Activated naive CD4-positive, alpha-beta T cell treated with anti-CD3 and anti-CD28 coated beads, Interleukin-2, amount 50 U/mL, for 16 hours (primary cell): ENCODE data around the gene RHBDL2.
A peak's percentile ranks its signal among the peaks of the same experiment; 100 is the strongest.
"Not testable (repeated sequence)": the region's sequence is repeated elsewhere in the genome, so short reads cannot be mapped to it uniquely, and the experiment has no call there.

Experiments
- DNase-seq: peaks from one replicate; pipeline ENCODE4 v3.0.0-alpha.2; 2020

Gene RHBDL2, protein sequence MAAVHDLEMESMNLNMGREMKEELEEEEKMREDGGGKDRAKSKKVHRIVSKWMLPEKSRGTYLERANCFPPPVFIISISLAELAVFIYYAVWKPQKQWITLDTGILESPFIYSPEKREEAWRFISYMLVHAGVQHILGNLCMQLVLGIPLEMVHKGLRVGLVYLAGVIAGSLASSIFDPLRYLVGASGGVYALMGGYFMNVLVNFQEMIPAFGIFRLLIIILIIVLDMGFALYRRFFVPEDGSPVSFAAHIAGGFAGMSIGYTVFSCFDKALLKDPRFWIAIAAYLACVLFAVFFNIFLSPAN

DNA sequence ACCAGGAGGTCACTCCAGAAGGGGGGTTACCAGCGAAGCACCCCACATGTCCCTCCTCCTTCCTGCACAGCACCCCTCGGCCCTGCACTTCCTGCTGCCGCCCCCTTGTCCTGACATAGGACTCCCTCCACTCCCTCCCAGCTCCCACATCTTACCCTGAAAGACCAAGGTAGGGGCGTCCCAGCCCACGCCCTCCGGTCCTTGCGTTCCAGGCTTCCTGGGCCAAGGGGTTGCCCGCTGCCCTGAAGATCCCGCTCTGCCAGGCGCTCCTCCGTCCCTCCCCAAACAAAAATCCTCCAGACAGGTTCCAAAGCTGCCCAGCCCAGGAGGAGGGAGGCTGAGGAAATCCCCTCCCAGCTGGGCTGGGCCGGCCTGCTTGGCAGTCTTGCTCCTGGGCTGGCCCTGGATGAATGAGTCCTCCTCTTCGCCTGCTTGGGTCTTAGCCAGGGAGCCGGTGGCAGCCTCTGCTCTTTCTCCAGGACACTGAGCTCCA, at the start of gene RHBDL2:
Gene RHBDL2 (minus strand): TSS at position 304 of the 493 bp plus-strand sequence. CDS start 22,618 bp downstream, outside the sequence.
- DNase-seq = no peak

DNA sequence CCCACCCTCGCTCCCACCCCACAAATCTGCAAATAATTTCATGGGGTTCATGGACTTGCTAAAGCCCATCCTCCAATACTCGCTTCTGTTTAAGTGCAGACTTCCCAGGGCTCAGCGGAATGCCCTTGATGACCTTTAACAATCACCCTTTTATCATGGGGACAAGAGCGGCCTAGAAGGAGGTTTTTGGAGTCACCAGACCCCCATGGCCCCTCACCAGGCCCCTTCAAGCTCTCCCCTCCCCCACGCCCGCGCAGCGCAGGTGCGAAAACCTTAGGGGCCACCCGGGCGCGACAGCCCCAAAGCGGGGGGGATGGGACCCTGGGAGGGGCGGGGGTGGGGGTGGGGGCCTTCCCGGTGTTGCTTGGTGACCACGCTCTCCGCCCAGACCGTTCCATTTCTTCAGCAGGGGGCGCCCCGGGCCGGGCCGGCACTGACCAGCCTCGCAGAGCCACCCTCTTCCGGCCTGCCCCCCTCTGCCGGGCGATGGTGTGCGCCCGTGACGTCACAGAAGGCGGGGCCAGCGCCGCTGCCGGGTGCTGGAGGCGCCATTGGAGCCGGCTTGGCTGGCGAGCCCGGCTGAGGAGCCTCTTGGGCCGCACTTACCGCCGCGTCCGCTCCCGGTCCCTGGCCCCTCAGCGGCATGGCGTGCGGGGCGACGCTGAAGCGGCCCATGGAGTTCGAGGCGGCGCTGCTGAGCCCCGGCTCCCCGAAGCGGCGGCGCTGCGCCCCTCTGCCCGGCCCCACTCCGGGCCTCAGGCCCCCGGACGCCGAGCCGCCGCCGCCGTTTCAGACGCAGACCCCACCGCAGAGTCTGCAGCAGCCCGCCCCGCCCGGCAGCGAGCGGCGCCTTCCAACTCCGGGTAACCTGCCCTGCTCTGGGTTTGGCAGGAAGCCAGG, 49.4 kb upstream of the RHBDL2 start, which contains the start of gene AKIRIN1:
Gene AKIRIN1 (plus strand): TSS at position 539 of the 900 bp plus-strand sequence. CDS start 105 bp downstream, at position 644.
- peak; percentile 94 for DNase-seq

DNA sequence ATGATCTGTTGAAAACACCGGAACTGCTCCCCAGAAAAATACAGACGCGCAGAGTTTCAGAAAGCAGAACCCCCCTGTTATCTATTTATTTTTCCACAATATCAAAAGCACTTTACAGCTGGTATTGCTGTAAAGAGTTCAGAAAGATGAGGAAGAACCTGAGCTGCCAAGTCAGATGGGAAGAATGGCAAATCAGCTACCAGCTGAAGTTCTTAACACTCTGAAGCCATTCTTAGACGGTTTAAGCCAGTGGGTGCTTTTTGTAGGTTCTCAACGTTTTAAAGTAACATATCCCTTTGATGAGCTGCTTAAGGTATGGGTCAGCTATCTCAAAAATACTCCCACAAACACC, 48.7 kb upstream of the RHBDL2 start:
- DNase-seq = no peak

DNA sequence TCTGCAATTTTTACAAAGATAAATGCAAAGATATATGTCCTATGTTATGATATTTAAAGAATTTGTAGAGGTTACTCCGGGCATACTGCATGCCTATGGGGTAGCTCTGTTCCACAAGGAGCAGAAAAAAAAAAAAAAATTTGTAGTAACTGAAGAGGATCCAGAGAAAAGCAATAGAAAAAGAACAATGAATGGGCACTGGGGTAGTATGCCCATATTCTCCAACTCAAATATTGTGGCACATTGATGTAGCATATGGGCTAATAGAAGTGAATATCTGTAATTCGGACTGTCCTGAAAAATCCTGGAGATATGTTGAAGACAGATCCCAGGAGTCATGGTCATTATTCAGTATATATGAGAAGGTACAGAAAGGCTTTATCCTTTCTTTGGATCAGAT, 48.3 kb upstream of the RHBDL2 start:
- DNase-seq = no peak

DNA sequence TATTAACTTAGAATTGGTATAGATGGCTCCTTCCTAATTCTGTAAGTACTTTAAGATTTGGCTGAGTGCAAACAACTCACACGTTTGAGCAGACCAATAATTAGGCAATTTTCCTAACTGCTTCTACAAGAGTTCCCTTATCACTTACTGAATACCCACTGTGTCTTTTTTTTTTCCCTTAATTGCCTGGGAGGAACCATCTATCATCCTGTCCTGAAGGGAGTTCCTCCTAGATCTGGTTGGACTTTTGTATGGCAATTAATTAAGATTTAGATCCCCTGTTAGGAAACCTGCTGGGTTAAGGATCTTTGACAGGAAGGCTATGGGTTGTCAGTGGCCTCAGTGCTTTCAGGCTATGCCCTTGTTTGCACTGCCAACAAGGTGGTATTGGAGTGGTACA, 37.8 kb upstream of the RHBDL2 start:
- not testable (repeated sequence) for DNase-seq

DNA sequence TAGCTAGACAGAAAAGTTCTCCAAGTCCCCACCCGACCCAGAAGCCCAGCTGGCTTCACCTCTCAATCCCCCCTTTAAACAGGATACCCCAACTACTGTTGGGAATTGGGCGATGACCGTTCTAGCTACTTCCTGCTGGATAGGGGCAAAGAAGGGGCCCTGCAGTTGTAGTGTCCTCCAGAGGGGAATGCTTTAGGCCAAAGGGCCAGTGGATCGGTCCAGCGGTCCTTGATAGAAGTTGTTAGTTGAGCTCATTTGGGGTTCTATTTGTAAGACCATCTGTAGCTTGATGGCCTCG, 36.6 kb upstream of the RHBDL2 start:
- DNase-seq = peak; percentile 22

DNA sequence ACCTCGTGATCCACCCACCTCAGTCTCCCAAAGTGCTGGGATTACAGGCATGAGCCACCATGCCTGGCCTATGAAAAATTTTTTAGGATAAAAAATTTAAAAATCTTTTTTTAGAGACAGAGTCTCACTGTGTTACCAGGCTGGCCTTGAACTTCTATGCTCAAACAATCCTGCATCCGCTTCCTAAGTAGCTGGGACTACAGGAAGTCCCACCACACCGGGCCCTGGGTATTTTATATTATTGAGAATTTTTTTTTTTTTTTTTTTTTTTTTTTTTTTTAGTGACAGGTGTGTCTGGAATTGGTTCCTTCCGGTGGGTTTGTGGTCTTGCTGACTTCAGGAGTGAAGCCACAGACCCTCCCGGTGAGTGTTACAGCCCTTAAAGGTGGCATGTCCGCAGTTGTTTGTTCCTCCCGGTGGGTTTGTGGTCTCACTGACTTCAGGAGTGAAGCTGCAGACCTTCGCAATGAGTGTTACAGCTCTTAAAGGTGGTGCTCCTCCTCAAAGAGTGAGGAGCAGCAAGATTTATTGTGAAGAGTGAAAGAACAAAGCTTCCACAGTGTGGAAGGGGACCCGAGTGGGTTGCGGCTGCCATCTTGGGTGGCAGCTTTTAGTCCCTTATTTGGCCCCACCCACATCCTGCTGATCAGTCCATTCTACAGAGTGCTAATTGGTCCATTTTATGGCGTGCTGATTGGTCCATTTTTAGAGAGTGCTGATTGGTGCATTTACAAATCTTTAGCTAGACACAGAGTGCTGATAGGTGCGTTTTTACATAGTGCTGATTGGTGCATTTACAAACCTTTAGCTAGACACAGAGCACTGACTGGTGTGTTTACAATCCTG, 36.0 kb upstream of the RHBDL2 start:
- peak; percentile 35 for DNase-seq

DNA sequence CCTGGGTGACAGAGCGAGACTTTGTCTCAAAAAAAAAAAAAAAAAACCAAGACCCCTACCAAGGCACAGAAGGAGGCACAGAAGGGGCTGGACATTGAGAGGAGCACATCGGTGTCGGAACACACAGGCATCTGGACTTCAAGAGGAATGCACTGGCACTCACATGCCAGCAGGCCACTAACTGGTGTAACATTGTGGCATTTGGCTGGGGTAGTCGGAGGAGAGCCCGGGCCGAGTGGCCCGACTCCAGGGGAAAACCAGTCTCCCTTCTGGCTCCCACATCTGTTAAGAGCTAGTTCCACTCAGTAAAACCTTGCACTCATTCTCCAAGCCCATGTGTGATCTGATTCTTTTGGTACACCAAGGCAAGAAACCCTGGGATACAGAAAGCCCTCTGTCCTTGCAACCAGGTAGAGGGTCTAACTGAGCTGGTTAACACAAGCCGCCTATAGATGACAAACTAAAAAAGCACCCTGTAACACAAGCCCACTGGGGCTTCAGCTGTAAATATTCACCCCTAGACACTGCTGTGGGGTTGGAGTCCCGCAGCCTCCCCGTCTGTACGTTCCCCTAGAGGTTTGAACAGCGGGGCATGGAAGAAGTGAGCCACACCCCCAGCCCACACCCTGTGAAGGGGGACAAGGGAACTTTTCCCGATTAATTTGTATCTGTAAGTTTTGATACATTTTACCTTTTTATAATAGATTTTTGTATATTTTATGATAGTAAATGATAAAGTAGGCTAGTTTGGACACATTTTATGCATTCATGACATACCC, 32.2 kb upstream of the RHBDL2 start:
- DNase-seq = no peak

DNA sequence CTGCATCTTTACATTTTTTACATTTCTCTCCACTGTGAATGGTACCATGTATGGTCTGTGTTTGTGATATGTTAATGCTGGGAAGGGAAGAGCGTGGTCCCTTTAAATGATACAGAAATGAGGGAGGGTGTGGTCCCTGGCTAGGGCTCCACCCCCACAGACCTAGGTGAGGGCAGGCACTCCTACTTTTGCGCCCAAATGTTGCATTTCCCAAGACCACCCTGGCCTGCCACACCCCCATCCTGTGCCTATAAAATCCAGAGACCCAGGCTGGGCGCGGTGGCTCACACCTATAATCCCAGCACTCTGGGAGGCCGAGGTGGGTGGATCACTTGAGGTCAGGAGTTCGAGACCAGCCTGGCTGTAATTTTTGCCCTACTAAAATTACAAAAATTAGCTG, 31.5 kb upstream of the RHBDL2 start:
- not testable (repeated sequence) for DNase-seq

DNA sequence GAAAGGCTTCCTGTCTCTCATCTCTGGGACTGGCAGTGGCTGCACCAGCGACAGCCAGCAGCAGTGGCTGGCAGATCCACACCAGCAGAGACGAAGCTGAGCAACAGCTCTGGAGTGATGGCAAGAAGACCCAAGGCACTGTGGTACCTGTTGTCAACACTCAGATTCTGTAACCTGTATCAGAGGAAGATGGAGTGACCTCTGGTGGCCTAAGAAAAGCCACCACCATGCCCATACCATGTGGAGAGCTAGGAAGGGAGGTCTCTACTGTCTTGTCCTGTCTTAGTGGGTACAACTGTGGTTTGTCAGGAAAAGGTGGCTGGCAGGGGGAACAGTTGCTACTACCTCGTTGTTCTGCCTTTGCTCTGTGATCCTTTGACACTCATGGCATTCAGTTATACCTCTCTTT, 22.5 kb upstream of the RHBDL2 start:
- DNase-seq = no peak

DNA sequence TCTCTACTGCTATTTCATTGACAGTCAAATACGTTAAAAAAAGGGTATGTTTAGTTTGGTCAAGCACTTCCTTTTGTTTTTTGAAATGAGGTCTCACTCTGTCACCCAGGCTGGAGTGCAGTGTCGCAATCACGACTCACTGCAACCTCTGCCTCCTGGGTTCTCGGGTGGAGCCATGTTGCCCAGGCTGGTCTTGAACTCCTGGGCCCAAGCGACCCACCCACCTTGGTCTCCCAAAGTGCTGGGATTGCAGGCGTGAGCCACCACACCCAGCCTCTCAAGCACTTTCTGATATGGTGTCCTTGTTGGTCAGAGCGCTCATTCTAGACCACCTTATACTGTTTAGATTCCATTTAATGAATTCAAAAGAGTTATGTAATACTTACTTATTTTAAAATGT, 20.9 kb upstream of the RHBDL2 start:
- no peak for DNase-seq

DNA sequence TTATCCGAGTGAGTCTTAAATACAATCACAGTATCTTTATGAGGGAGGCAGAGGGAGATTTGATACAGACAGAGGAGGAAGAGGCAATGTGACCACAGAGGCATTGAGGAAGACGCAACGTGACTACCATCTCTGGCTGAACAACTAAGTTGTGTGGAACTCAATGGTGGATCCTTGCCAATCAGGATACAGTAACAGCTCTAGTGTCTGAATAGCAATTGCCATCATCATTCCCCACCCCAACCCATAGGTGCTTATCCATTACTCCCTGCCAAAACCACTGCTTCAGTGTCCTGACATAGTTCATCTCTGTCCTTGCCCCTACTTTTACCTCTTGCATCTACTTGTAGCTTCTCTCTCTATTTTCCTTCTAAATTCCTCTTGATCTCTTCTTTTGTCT, 20.5 kb upstream of the RHBDL2 start:
- DNase-seq = no peak

DNA sequence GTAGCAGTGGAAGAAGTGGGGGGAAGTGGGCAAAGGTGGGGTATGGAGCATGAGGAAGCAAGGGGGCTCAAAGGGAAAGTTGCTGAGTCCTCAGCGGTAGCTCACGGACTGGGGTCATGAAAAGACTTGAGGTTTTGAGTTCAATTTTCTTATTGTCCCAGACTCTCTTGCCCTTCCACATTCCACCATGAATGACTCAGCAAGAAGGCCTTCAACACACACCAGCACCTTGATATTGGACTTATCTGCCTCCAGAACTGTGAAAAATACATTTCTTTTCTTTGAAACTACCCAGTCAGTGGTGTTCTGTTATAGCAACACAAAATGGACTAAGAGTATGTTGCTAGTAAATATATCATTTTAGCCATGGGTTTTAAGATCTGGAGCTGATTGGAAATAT, 17.3 kb upstream of the RHBDL2 start:
- no peak for DNase-seq

DNA sequence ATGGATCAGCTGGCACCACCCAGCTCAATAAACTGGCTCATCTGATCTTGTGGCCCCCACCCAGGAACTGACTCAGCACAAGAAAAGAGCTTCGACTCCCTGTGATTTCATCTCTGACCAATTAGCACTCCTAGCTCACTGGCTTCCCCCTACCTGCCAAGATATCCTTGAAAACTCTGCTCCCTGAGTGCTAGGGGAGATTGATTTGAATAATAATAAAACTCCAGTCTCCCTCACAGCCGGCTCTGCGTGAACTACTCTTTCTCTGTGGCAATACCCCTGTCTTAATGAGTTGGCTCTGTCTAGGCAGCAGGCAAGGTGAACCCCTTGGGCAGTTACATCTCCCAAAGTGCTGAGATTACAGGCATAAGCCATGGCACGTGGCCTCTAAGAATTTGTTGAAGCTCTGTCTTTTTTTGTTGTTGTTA, 11.8 kb upstream of the RHBDL2 start:
- no peak for DNase-seq

DNA sequence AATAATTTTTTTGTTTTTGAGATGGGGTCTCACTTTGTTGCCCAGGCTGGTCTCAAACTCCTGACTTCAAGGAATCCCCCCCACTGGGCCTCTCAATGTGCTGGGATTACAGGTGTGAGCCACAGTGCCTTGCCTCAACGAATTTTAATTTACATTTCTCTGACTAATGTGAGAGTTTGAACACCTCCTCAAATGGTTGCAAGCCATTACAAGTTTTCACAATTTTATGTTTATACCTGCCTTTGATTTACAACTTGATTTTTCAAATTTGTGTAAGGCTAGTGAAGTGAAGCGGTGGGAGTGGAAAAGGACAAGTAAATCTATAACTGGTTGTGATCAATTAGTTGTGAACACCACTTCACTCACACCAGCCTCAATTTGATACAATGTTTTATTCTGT, 8.9 kb upstream of the RHBDL2 start:
- DNase-seq = no peak

DNA sequence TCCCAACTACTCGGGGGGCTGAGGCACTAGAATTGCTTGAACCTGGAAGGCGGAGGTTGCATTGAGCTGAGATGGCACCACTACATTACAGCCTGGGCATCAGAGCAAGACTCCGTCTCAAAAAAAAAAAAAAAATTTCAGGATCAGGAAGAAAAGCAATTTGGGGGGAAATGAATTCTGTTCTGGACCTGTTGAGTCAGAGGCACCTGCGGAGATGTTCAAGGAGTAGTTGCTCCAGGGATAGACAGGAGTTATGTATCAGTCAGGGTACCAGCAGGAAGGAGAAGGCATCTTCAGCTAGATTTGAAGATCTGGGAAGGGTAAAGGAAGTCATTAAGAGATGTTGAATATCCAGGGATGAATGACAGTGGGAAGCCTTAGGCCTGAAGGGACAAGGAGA, 2.9 kb upstream of the RHBDL2 start:
- no peak for DNase-seq

DNA sequence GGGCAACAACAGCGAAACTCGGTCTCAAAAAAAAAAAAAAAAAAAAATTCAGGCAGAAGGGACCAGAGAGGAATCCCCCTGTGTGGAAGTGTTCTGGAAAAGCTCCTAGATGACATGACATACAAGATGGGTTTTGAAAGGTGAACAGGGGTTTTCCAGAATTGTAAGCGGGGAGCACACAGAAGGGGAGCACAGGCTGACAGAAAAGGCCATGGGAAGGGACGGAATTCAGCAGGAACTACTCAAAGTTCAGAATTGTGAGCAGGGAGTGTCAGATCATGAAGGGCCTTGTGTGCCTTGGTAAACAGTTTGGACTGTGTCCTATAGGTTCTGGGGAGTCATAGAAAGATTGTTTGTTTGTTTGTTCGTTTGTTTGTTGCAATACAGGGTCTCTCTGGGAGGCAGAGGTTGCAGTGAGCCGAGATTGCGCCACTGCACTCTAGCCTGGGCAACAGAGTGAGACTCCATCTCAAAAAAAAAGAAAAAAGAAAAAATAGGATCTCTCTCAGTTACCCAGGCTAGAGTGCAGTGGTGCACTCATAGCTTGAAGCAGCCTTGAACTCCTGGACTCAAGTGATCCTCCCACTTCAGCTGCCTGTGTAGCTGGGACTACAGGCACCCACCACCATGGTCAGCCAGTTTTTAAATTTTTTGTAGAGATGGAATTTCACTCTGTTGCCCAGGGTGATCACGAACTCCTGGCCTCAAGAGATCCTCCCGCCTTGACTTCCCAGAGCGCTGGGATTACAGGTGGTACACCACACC, 1.2 kb upstream of the RHBDL2 start:
- DNase-seq = no peak

DNA sequence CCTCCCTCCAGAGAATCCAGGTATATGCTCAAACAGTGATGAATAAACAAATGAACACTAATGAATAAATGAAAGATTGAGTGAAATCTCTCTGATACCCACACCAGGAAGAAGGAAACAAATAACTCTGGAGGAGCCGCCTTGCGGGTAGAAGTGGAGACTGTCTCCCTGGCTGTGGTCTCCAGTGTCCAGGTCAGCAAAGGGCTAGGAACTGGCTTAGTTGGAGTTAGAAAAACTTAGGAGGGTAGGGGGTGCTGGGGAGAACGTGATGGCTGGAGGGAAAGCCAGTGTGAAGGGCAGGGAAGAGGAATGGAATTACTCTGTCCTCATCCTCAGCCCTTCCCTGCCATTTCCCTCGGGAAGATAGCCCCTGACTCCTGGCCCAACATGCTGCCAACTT, 537 bp downstream of the RHBDL2 start:
- DNase-seq = no peak

DNA sequence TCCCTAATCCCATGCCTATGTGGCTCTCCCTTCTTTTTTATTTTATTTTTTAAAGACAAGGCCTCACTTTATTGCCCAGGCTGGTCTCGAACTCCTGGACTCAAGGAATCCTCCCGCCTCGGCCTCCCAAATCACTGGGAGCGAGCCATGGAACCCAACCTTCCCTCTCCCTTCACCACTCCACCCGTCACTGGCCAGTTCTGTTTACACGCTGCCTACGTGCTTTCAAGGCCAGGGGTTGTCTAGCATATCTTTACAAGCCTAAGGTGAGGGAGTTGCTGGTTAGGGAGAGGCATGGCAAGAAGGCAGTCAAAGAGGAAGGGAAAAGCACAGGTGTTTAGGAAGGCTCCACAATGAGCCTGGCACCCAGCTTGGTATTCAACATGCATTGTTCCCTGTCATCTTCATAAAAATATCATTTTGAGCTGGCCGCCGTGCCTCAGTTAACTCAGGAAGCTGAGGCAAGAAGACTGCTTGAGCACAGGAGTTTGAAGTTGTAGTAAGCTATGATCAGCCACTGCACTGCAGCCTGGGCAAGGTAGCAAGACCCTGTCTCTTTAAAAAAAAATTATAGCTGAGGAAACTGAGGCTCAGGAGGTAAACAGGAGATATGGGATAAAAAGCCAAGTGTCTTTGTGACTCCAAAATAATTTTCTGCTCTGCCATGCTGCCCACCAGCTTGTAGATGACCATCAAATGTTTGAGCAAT, 1.1 kb downstream of the RHBDL2 start:
- no peak for DNase-seq

DNA sequence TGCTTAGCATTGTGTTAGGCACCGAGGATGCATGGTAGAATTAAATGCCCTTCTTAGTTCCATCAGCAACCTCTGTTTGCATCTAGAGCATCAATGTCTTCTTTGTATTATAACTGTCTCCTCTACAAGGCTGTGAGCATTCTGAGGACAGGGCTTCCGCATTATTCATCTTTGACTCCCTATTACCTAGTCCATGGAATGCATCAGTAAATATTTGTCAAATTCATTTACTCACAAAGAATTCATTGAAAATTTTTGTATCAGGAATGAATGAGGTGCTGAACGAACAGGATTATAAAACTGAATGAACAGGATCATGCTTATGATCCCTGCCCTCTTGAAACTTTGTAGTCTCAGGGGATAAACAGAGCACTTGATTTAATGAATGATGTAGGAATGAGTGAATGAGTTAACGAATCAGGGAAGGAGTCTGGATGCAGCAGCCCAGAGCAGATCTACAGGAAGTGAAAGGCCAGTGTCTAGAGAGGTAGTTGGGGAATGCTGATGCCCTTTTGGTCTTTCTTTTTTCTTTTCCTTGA, 2.8 kb downstream of the RHBDL2 start:
- DNase-seq = no peak

DNA sequence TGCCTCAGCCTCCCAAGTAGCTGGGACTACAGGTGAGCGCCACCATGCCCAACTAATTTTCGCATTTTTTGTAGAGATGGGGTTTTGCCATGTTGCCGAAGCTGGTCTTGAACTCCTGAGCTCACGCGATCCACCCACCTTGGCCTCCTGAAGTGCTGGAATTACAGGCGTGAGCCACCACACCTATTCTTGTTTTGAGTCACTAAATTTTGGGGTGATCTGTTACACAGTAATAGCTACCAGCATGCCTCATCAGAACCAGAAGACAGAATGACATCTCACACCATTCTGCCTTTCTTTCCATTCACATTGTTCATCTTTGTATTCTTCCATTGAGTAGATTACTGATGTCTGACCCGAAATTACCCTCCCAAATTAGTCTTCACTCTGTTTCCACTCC, 9.1 kb downstream of the RHBDL2 start:
- DNase-seq = no peak
